ENCODE results near the gene POC1A. TPM values are rescaled to one million over a fixed set of nuclear protein-coding genes. Genes with fewer than 3 reads are reported as not detected.

POC1A gene
- total RNA-seq, 1 donor = 1.8 TPM

DNA sequence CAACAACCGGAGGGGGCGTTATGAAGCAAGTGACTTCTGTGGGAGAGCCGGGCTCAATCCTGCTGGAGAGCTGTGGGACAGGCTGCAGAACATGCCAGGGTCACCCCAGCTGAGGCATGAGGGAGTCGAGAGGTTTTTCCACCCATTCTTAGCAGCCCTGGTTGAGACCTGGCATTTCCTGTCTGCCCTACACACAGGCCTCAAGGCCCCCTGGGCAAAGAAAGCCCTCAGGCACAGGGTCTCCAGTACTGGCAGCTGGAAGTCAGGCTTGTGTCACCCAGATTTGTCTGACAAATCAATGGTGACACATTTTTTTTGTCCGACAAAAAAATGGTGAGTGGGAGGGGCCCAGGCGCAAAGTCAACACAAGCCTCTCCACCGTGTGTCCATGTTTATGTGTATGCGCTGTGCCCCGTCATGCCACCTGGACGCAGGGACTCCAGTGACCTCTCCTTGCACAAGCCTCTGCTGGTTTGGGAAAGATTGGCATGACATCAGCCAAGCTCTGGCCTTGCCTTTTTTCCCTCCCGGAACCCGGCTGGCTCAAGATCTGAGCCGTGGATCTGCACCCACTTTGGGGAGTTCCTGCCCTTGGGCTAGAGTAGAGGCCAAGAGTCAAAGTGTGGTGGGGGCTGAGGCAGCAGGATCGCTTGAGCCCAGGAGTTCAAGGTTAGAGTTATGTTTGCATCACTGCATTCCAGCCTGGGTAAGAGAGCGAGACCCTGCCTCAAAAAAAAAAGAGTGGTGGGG is 22.9 kb upstream of the POC1A start:
- TF ChIP-seq CTCF (IDR thresholded peaks at IDR 0.05; ENCODE audit: extremely low read depth, low read depth, low read length) = no peak
- Histone ChIP-seq H3K4me2 (ENCODE audit: insufficient read depth, low read length) (no peak overlapping the region), H3K27me3 (ENCODE audit: insufficient read depth, low read length) (no peaks in the 10 kb centered on the region), H2AFZ (ENCODE audit: low read length) (no peak overlapping the region), H3K4me3 (ENCODE audit: insufficient read depth, low read length) (no peak overlapping the region), H3K36me3 (ENCODE audit: insufficient read depth, low read length) (no peaks in the 10 kb centered on the region), H3K4me1 (ENCODE audit: insufficient read depth, low read length) (peaks cover 3% of the 10 kb centered on the region), H3K79me2 (ENCODE audit: insufficient read depth, low read length) (no peaks in the 10 kb centered on the region), H3K27ac (ENCODE audit: low read depth, low read length) (no peak overlapping the region), H3K9me3 (ENCODE audit: low read depth, low read length) (no peaks in the 10 kb centered on the region), H4K20me1 (ENCODE audit: insufficient read depth, low read length) (no peaks in the 10 kb centered on the region)
- peak; percentile 42 for DNase-seq (ENCODE audit: insufficient read length, low spot score, missing footprints)

GRCh38 chr3:52176180-52176752 is 22.0 kb upstream of the POC1A start:
- Histone ChIP-seq H3K4me1 (ENCODE audit: insufficient read depth, low read length) (peaks cover 7% of the 10 kb centered on the region), H3K4me3 (ENCODE audit: insufficient read depth, low read length) (no peak overlapping the region), H3K9me3 (ENCODE audit: low read depth, low read length) (no peaks in the 10 kb centered on the region), H3K36me3 (ENCODE audit: insufficient read depth, low read length) (no peaks in the 10 kb centered on the region), H3K4me2 (ENCODE audit: insufficient read depth, low read length) (no peak overlapping the region), H3K27ac (ENCODE audit: low read depth, low read length) (no peak overlapping the region), H3K27me3 (ENCODE audit: insufficient read depth, low read length) (no peaks in the 10 kb centered on the region), H4K20me1 (ENCODE audit: insufficient read depth, low read length) (no peaks in the 10 kb centered on the region), H2AFZ (ENCODE audit: low read length) (no peak overlapping the region), H3K79me2 (ENCODE audit: insufficient read depth, low read length) (no peaks in the 10 kb centered on the region)
- DNase-seq (ENCODE audit: insufficient read length, low spot score, missing footprints) = peak; percentile 38
- TF ChIP-seq CTCF (IDR thresholded peaks at IDR 0.05; ENCODE audit: extremely low read depth, low read depth, low read length) = no peak

GRCh38 chr3:52175416-52176179 is 21.4 kb upstream of the POC1A start:
- H3K9me3 ChIP-seq (ENCODE audit: low read depth, low read length) = no peaks in the 10 kb centered on the region
- H3K27me3 ChIP-seq (ENCODE audit: insufficient read depth, low read length) = no peaks in the 10 kb centered on the region
- H3K27ac ChIP-seq (ENCODE audit: low read depth, low read length) = no peak overlapping the region
- DNase-seq (ENCODE audit: insufficient read length, low spot score, missing footprints) = peak; percentile 29
- TF ChIP-seq CTCF (IDR thresholded peaks at IDR 0.05; ENCODE audit: extremely low read depth, low read depth, low read length) = no peak
- H2AFZ ChIP-seq (ENCODE audit: low read length) = no peak overlapping the region
- no peaks in the 10 kb centered on the region for H3K79me2 ChIP-seq (ENCODE audit: insufficient read depth, low read length)
- no peak overlapping the region for H3K4me2 ChIP-seq (ENCODE audit: insufficient read depth, low read length)
- peaks cover 7% of the 10 kb centered on the region for H3K4me1 ChIP-seq (ENCODE audit: insufficient read depth, low read length)
- no peak overlapping the region for H3K4me3 ChIP-seq (ENCODE audit: insufficient read depth, low read length)
- no peaks in the 10 kb centered on the region for H4K20me1 ChIP-seq (ENCODE audit: insufficient read depth, low read length)
- no peaks in the 10 kb centered on the region for H3K36me3 ChIP-seq (ENCODE audit: insufficient read depth, low read length)

- Histone ChIP-seq H2AFZ (ENCODE audit: low read length) (no peak overlapping the region), H3K4me1 (ENCODE audit: insufficient read depth, low read length) (peaks cover 7% of the 10 kb centered on the region), H3K27ac (ENCODE audit: low read depth, low read length) (no peak overlapping the region), H3K36me3 (ENCODE audit: insufficient read depth, low read length) (no peaks in the 10 kb centered on the region), H3K27me3 (ENCODE audit: insufficient read depth, low read length) (no peaks in the 10 kb centered on the region), H3K4me2 (ENCODE audit: insufficient read depth, low read length) (no peak overlapping the region), H3K9me3 (ENCODE audit: low read depth, low read length) (no peaks in the 10 kb centered on the region), H3K79me2 (ENCODE audit: insufficient read depth, low read length) (no peaks in the 10 kb centered on the region), H4K20me1 (ENCODE audit: insufficient read depth, low read length) (no peaks in the 10 kb centered on the region), H3K4me3 (ENCODE audit: insufficient read depth, low read length) (no peak overlapping the region)
- no peak for TF ChIP-seq CTCF (IDR thresholded peaks at IDR 0.05; ENCODE audit: extremely low read depth, low read depth, low read length)
- DNase-seq (ENCODE audit: insufficient read length, low spot score, missing footprints) = peak; percentile 25
These were observed 20.7 kb upstream of the POC1A start for GRCh38 chr3:52174896-52175295.
